ENCODE measurements around the gene PABPC1L. TPM values are rescaled to one million over a fixed set of nuclear protein-coding genes. Genes with fewer than 3 reads are reported as not detected.

Gene PABPC1L
- total and polyA plus RNA-seq, 2 of the 13 experiments (the other 11 are each of a cell fraction or from before 2014, with no cell fraction given) = 30.8 to 252 TPM

- no peak for TF ChIP-seq ZMYM2 (CRISPR knock-in tag; IDR thresholded peaks at IDR 0.05)
- TF ChIP-seq CERS6 (CRISPR knock-in tag; IDR thresholded peaks at IDR 0.05) = 0 out of 2 replicates have a peak, but pooled peaks have one; percentile 10
- peak; percentile 18; the same call in 1 of the 2 replicates for TF ChIP-seq ZNF670 (CRISPR knock-in tag; IDR thresholded peaks at IDR 0.05; ENCODE audit: borderline replicate concordance)
- TF ChIP-seq MTERF4 (CRISPR knock-in tag; IDR thresholded peaks at IDR 0.05) = no peak
- TF ChIP-seq SIN3A (IDR thresholded peaks at IDR 0.05; ENCODE audit: borderline replicate concordance, low read depth, low read length) = 0 out of 2 replicates have a peak, but pooled peaks have one; percentile 41
- no peak for TF ChIP-seq PCBP1 (IDR thresholded peaks at IDR 0.05; ENCODE audit: borderline replicate concordance, low read depth, low read length)
- no peak for TF ChIP-seq ZNF263 (CRISPR knock-in tag; IDR thresholded peaks at IDR 0.05)
- 0 out of 2 replicates have a peak, but pooled peaks have one; percentile 11 for TF ChIP-seq FOXP4 (CRISPR knock-in tag; IDR thresholded peaks at IDR 0.05)
- TF ChIP-seq HBP1 (CRISPR knock-in tag; IDR thresholded peaks at IDR 0.05; ENCODE audit: low read depth) = no peak
- TF ChIP-seq FUBP1 (CRISPR knock-in tag; IDR thresholded peaks at IDR 0.05; ENCODE audit: borderline replicate concordance) = 0 out of 2 replicates have a peak, but pooled peaks have one; percentile 82
- TF ChIP-seq SOX5 (CRISPR knock-in tag; IDR thresholded peaks at IDR 0.05; ENCODE audit: borderline replicate concordance) = 0 out of 2 replicates have a peak, but pooled peaks have one; percentile 13
- TF ChIP-seq ZBTB7B (CRISPR knock-in tag; IDR thresholded peaks at IDR 0.05) = no peak
- TF ChIP-seq PTBP1 (IDR thresholded peaks at IDR 0.05; ENCODE audit: low read depth, low read length, poor library complexity, severe bottlenecking) = no peak
- 0 out of 2 replicates have a peak, but pooled peaks have one; percentile 2 for TF ChIP-seq SMAD3 (CRISPR knock-in tag; IDR thresholded peaks at IDR 0.05)
- TF ChIP-seq NFKBIZ (CRISPR knock-in tag; IDR thresholded peaks at IDR 0.05) = peak; percentile 2; the same call in 1 of the 2 replicates
- no peak for TF ChIP-seq IRF9 (CRISPR knock-in tag; IDR thresholded peaks at IDR 0.05; ENCODE audit: borderline replicate concordance)
- 0 out of 2 replicates have a peak, but pooled peaks have one; percentile 8 for TF ChIP-seq ZBTB1 (CRISPR knock-in tag; IDR thresholded peaks at IDR 0.05; ENCODE audit: borderline replicate concordance)
- no peak for TF ChIP-seq PHF5A (CRISPR knock-in tag; IDR thresholded peaks at IDR 0.05; ENCODE audit: low read depth, unreplicated experiment)
- TF ChIP-seq ZFP82 (CRISPR knock-in tag; IDR thresholded peaks at IDR 0.05; ENCODE audit: borderline replicate concordance) = 0 out of 2 replicates have a peak, but pooled peaks have one; percentile 3
- no peak for TF ChIP-seq ZNF782 (CRISPR knock-in tag; IDR thresholded peaks at IDR 0.05; ENCODE audit: borderline replicate concordance)
- no peak for TF ChIP-seq FOXA1 (IDR thresholded peaks at IDR 0.05)
- TF ChIP-seq FOXA1 (CRISPR knock-in tag; IDR thresholded peaks at IDR 0.05) = peak; percentile 70
These were observed 49.8 kb downstream of the PABPC1L start (continued) for GRCh38 chr20:44959638-44960102.

All from HepG2 (cell line).